Astrocyte of the cerebellum (primary cell): ENCODE data around the gene ARL8A.

Source experiments
- DNase-seq: peaks from one replicate; pipeline ENCODE4 v3.0.0-alpha.2; 2011; ENCODE audit warnings: low read depth
- H3K4me3 ChIP-seq: 2 replicates; pipeline ENCODE4 v1.5.1; 2011; ENCODE audit warnings: mild to moderate bottlenecking, low read depth, low read length, moderate library complexity
- in situ Hi-C: cut with HindIII; loops from 2 replicates; pipeline ENCODE4 v1.10.0; 2017; ENCODE audit warnings: low sequenced_read_pairs
- TF ChIP-seq, protein P1 (sequence below): IDR thresholded peaks from 2 replicates; pipeline ENCODE4 v1.5.1; 2012; ENCODE audit warnings: low read length, low read depth, moderate library complexity, mild to moderate bottlenecking; ENCODE audit errors: missing control alignments

ARL8A gene

DNA sequence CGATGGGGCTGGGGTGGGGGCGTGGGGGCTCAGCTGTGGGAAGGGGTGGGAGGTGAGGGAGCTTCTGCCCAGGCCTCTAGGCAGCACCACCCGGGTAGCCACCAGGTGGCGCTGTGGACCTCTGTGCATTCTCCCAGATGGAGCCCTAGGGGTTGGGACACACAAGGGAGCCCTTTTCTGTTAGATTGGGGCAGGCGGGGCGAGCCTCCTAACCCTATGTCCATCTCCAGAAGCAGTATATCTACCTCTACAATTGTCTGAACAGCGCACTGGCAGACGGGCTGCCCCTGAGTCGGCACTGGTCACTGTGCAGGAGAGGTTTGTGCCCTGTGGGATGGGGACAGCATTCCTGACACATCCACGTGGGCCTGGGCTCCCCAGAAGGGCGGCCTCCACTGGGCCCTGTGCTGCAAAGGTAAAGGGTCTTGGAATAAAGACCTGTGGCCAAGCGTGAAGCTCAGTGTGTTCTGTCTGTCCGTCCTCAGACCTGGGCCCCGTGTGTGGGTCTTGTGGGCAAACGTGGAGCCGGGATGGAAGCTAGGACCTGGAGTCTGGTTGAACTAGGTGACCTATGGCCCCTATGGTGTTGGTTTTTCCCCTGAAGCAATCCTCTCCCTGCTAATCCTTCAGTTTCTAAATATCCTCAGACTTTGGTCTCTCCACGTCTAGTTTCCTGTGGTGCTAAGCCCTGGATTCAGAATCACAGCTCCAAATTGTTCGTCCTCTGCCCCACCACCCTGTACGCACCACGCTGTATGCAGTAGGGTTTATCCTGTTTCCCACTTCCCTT, 44.7 kb upstream of the ARL8A start:
- H3K4me3 ChIP-seq = no peak overlapping the region
- TF ChIP-seq, protein P1, sequence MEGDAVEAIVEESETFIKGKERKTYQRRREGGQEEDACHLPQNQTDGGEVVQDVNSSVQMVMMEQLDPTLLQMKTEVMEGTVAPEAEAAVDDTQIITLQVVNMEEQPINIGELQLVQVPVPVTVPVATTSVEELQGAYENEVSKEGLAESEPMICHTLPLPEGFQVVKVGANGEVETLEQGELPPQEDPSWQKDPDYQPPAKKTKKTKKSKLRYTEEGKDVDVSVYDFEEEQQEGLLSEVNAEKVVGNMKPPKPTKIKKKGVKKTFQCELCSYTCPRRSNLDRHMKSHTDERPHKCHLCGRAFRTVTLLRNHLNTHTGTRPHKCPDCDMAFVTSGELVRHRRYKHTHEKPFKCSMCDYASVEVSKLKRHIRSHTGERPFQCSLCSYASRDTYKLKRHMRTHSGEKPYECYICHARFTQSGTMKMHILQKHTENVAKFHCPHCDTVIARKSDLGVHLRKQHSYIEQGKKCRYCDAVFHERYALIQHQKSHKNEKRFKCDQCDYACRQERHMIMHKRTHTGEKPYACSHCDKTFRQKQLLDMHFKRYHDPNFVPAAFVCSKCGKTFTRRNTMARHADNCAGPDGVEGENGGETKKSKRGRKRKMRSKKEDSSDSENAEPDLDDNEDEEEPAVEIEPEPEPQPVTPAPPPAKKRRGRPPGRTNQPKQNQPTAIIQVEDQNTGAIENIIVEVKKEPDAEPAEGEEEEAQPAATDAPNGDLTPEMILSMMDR = peak; percentile 66
- DNase-seq = peak; percentile 19
- in situ Hi-C loops = no loop called here

DNA sequence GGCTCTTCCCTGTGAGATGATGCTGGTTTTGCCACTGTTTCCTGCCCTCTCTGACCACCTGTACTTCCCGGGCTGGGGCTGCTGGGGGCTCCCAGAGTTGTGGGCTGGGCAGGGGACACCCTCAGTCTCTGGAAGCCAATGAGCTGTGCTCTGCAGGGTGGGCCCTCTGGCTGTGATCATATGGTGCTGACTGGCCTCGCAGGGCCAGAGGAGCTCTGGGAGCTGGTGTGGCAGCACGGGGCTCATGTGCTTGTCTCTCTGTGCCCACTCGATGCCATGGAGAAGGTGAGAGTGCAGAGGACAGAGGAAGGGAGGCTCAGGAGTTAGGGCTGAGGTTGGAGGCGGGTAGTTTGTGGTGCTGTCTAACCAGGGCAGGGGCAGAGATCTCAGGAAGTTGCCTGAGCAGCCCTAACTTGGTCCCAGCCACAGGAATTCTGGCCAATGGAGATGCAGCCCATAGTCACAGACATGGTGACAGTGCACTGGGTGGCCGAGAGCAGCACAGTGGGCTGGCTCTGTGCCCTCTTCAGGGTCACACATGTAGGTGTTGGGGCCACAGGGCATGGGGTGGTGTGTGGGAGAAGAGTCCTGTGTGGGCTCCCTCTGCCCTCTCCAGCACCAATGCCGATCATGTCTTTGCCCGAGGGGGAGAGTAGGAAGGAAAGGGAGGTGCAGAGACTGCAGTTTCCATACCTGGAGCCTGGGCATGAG, 43.3 kb upstream of the ARL8A start:
- in situ Hi-C loops = no loop called here
- no peak for DNase-seq
- no peak overlapping the region for H3K4me3 ChIP-seq
- TF ChIP-seq, protein P1 = no peak

DNA sequence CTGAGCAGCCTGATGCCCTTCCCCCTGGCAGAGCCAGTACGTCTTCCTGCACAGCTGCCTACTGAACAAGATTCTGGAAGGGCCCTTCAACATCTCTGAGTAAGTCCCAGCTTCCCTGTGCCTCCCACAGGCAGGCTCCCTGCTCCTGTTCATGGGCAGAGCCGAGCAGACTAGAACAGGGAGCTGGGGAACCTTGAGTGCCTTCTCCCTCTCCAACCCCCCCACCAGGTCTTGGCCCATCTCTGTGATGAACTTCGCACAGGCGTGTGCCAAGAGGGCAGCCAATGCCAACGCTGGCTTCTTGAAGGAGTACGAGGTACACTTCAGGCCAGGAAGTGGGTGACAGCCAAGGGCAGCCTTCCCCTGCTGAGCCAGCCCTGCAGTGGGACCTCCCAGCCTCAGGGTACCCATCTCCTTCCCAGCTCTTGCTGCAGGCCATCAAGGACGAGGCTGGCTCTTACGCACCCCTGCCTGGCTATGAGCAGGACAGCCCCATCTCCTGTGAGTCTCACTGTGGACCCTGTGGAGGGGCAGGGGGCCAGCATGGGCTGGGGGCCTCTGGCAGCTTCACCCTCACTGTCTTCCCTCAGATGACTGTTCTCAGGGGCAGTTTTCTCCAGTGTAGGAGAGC, 42.6 kb upstream of the ARL8A start:
- TF ChIP-seq, protein P1 = no peak
- no peak for DNase-seq
- in situ Hi-C loops = no loop called here
- H3K4me3 ChIP-seq = no peak overlapping the region

DNA sequence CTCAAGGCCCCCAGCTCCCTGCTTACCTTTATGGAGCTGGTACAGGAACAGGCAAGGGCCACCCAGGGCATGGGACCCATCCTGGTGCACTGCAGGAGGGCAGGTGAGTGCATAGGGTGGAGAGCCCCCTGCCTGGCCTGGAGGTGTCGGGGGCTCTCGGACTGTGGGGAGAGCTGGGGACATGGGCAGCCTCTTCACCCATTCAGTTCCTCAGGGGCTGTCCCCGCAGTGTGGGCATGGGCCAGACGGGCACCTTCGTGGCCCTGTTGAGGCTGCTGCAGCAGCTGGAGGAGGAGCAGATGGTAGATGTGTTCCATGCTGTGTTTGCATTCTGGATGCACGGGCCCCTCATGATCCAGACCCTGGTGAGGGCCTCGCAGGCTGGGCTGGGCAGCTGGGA, 41.8 kb upstream of the ARL8A start:
- H3K4me3 ChIP-seq = no peak overlapping the region
- TF ChIP-seq, protein P1 = no peak
- in situ Hi-C loops = no loop called here
- no peak for DNase-seq

DNA sequence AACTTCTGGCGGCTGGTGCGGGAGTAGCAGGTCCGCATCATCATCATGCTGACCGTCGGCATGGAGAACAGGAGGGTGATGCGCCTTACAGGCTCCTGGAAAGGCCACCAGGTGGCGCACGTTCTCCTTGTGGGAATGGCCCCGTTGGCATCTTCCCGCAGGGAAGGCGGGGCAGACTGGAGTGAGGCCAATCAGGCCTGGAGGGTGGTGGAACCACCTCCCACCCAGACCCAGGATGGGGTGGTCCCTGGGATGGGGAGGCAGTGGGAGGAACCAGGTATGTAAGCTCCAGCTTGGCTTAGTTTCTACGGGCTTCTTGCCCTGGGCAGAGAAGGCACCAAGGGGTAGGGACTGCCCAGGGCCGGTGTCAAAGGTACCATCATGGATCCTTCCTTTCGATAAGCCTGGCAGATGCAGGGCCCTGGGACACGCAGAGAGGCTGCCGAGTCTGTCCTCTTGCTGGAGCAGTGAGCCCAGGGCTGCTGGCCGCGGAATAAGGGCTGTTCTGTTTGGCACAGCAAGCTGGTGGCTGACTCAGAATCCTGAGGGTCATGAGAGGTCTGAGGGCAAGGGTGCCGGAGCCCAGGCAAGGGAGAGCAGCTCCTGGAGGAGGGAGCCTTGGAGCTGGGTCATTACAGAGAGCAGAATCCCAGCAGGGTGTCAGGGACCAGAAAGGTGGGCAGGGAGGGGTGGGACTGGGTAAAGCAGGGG, 40.4 kb upstream of the ARL8A start:
- peak; percentile 66 for DNase-seq
- TF ChIP-seq, protein P1 = peak; percentile 93
- in situ Hi-C loops = no loop called here
- H3K4me3 ChIP-seq = no peak overlapping the region
